Mesenchymal stem cell (in vitro differentiated cells and primary cell): ENCODE data around the gene LGSN.

Source experiments
- DNase-seq: peaks from one replicate; pipeline ENCODE4 v3.0.0-alpha.2; 2013
- H2AFZ ChIP-seq: one replicate; pipeline ENCODE4 v1.6.1; 2013; ENCODE audit warnings: low read depth, mild to moderate bottlenecking, control low read depth, inconsistent platforms, low read length, moderate library complexity
- H2AK5ac ChIP-seq: 2 replicates; pipeline ENCODE4 v1.6.1; 2013; ENCODE audit warnings: low read length, moderate library complexity, mild to moderate bottlenecking, inconsistent platforms; ENCODE audit not compliant: severe bottlenecking
- H2BK120ac ChIP-seq: one replicate; pipeline ENCODE4 v1.6.1; 2013; ENCODE audit warnings: low read depth, mild to moderate bottlenecking, inconsistent platforms, low read length, moderate library complexity
- H2BK12ac ChIP-seq, 2 experiments: one replicate each; pipeline ENCODE4 v1.6.1; 2013; ENCODE audit warnings: inconsistent platforms in 2 of 2, low read length in 2 of 2, mild to moderate bottlenecking in 2 of 2, moderate library complexity in 2 of 2, control low read depth in 1 of 2
- H2BK15ac ChIP-seq: one replicate; pipeline ENCODE4 v1.6.1; 2013; ENCODE audit warnings: mild to moderate bottlenecking, low read depth, inconsistent platforms; ENCODE audit not compliant: poor library complexity, severe bottlenecking
- H2BK5ac ChIP-seq: 2 replicates; pipeline ENCODE4 v1.6.1; 2013; ENCODE audit warnings: low read depth, mild to moderate bottlenecking, low read length, control low read depth, inconsistent platforms; ENCODE audit not compliant: poor library complexity, severe bottlenecking
- H3K14ac ChIP-seq, 2 experiments: one replicate each; pipeline ENCODE4 v1.6.1; 2013; ENCODE audit warnings: inconsistent platforms in 2 of 2, low read length in 2 of 2, control low read depth in 1 of 2, mild to moderate bottlenecking in 1 of 2, moderate library complexity in 1 of 2
- H3K18ac ChIP-seq, 2 experiments: one replicate each; pipeline ENCODE4 v1.6.1; 2013; ENCODE audit warnings: inconsistent platforms in 2 of 2, low read length in 2 of 2, control low read depth in 1 of 2, low read depth in 1 of 2, mild to moderate bottlenecking in 1 of 2
- H3K23ac ChIP-seq, 2 experiments: one replicate each; pipeline ENCODE4 v1.6.1; 2013; ENCODE audit warnings: inconsistent platforms in 2 of 2, low read length in 2 of 2, mild to moderate bottlenecking in 2 of 2, moderate library complexity in 2 of 2, control low read depth in 1 of 2
- H3K27ac ChIP-seq: 2 replicates; pipeline ENCODE4 v1.5.1; 2013; ENCODE audit warnings: mild to moderate bottlenecking, moderate library complexity, low read length, control low read depth, inconsistent platforms; ENCODE audit not compliant: poor library complexity, severe bottlenecking
- H3K27me3 ChIP-seq, 2 experiments: 2 replicates each; pipeline versions ENCODE4 v1.6.1 to v1.7.0; 2013; ENCODE audit warnings: low read length in 2 of 2, mild to moderate bottlenecking in 2 of 2, moderate library complexity in 2 of 2, control low read depth in 1 of 2, inconsistent platforms in 1 of 2; ENCODE audit not compliant: control insufficient read depth in 1 of 2, insufficient read depth in 1 of 2
- H3K36me3 ChIP-seq, 2 experiments: 2 replicates each; pipeline versions ENCODE4 v1.6.1 to v1.7.0; 2013; ENCODE audit warnings: low read length in 2 of 2, control low read depth in 1 of 2, inconsistent platforms in 1 of 2, low read depth in 1 of 2, mild to moderate bottlenecking in 1 of 2; ENCODE audit not compliant: insufficient read depth in 2 of 2, control insufficient read depth in 1 of 2
- H3K4ac ChIP-seq, 2 experiments: one replicate each; pipeline ENCODE4 v1.6.1; 2013; ENCODE audit warnings: inconsistent platforms in 2 of 2, low read length in 2 of 2, mild to moderate bottlenecking in 2 of 2, moderate library complexity in 2 of 2, control low read depth in 1 of 2, low read depth in 1 of 2
- H3K4me1 ChIP-seq: 2 replicates; pipeline ENCODE4 v1.6.1; 2013; ENCODE audit warnings: low read depth, low read length, control low read depth; ENCODE audit not compliant: control insufficient read depth, insufficient read depth
- H3K4me2 ChIP-seq: 2 replicates; pipeline ENCODE4 v1.6.1; 2013; ENCODE audit warnings: low read length, mild to moderate bottlenecking, inconsistent platforms; ENCODE audit not compliant: poor library complexity, severe bottlenecking
- H3K4me3 ChIP-seq, 2 experiments: 2 replicates each; pipeline versions ENCODE4 v1.5.1 to v1.7.0; 2013; ENCODE audit warnings: low read length in 2 of 2, mild to moderate bottlenecking in 2 of 2, control low read depth in 1 of 2, low read depth in 1 of 2; ENCODE audit not compliant: insufficient read depth in 1 of 2
- H3K79me1 ChIP-seq: replicated peaks from 2 replicates; pipeline ENCODE4 v1.6.1; 2013; ENCODE audit warnings: mild to moderate bottlenecking, control low read depth, low read length, inconsistent platforms; ENCODE audit not compliant: poor library complexity, severe bottlenecking
- H3K9ac ChIP-seq: 2 replicates; pipeline ENCODE4 v1.7.0; 2013; ENCODE audit warnings: mild to moderate bottlenecking, low read length, moderate library complexity
- H3K9me3 ChIP-seq: 2 replicates; pipeline ENCODE4 v1.7.0; 2013; ENCODE audit warnings: mild to moderate bottlenecking, low read length; ENCODE audit not compliant: control insufficient read depth
- H4K8ac ChIP-seq: one replicate; pipeline ENCODE4 v1.6.1; 2013; ENCODE audit warnings: inconsistent platforms, mild to moderate bottlenecking, low read length, moderate library complexity
- H4K91ac ChIP-seq: one replicate; pipeline ENCODE4 v1.6.1; 2013; ENCODE audit warnings: mild to moderate bottlenecking, low read length, inconsistent platforms
- WGBS: methylation state at CpG from one replicate; pipeline ENCODE4 v1.1.7; 2013; ENCODE audit warnings: mixed read lengths; 5-methylcytosine and 5-hydroxymethylcytosine counted together

Gene LGSN

GRCh38 chr6:63267828-63268227, 52.0 kb downstream of the LGSN start:
- H2AFZ ChIP-seq, result no peak overlapping the region
- no peak overlapping the region for H3K23ac ChIP-seq
- H3K4me2 ChIP-seq, result no peak overlapping the region
- H2BK120ac ChIP-seq, result no peak overlapping the region
- H3K4ac ChIP-seq, result no peak overlapping the region
- no peak overlapping the region for H3K27ac ChIP-seq
- no peaks in the 10 kb centered on the region for H3K9me3 ChIP-seq
- no peak overlapping the region for H3K4me3 ChIP-seq
- H3K27me3 ChIP-seq, result no peaks in the 10 kb centered on the region
- no peak overlapping the region for H2AK5ac ChIP-seq
- no peak overlapping the region for H2BK15ac ChIP-seq
- no peak overlapping the region for H2BK5ac ChIP-seq
- no peak overlapping the region for H2BK12ac ChIP-seq
- no peak overlapping the region for H3K18ac ChIP-seq
- no peak overlapping the region for H4K91ac ChIP-seq
- H3K36me3 ChIP-seq, result no peaks in the 10 kb centered on the region
- no peak for DNase-seq
- no peaks in the 10 kb centered on the region for H3K79me1 ChIP-seq
- no peak overlapping the region for H3K14ac ChIP-seq
- H3K4me1 ChIP-seq, result peaks cover 3% of the 10 kb centered on the region
- no peak overlapping the region for H4K8ac ChIP-seq
- H3K9ac ChIP-seq, result no peak overlapping the region
- 50% methylated on average over 1 of the region's 1 CpG for WGBS

DNA sequence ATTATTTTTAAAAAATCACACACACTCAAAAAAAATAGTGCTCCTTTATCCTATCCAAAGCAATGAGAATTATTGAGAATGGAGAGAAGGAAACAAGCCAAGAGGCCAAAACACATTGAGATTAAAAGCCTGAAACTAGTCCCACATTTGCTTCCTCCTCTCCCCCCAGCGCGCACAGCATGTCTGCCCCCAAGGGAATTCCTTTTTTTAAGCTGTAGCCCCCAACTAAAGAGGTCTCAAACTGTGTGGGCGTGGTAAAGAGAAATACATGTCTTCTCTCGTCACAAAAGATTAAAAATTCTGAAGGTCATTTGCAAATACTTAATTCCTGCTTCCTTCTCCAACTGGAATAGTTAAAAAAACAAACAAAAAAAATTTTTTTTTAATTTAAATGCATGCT, 52.7 kb downstream of the LGSN start:
- WGBS, result 63% methylated on average over 4 of the region's 4 CpGs
- Histone ChIP-seq H3K4me2 (no peak overlapping the region), H2AFZ (no peak overlapping the region), H2BK12ac (no peak overlapping the region), H3K18ac (no peak overlapping the region), H3K9me3 (no peaks in the 10 kb centered on the region), H3K36me3 (no peaks in the 10 kb centered on the region), H3K4ac (no peak overlapping the region), H3K9ac (no peak overlapping the region), H4K8ac (no peak overlapping the region), H3K27ac (no peak overlapping the region), H3K23ac (no peak overlapping the region), H4K91ac (no peak overlapping the region), H3K4me3 (no peak overlapping the region), H3K27me3 (no peaks in the 10 kb centered on the region), H3K79me1 (no peaks in the 10 kb centered on the region), H2BK120ac (no peak overlapping the region), H3K14ac (no peak overlapping the region), H2BK15ac (no peak overlapping the region), H2AK5ac (no peak overlapping the region), H3K4me1 (peaks cover 6% of the 10 kb centered on the region), H2BK5ac (no peak overlapping the region)
- no peak for DNase-seq

DNA sequence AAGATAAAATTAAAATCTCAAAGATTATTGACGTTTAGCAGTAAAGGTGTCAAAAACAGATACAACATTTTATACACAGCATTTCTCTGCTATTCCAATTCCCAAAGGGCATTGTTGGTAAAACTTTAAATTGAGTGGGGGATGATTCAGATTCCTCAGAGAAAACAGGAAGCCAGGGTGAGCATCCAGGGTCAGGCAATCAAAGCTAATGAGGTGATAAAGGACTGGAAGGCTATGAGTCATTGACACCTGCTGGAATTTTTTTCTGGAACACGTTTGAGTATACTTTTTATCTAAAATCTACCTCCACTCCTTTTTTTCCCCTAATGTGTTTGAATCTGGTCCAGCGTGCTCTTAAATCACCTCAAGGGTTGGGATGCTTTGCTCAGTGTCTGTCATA, 56.3 kb downstream of the LGSN start:
- Histone ChIP-seq H3K4me2 (no peak overlapping the region), H4K8ac (no peak overlapping the region), H4K91ac (no peak overlapping the region), H2BK15ac (no peak overlapping the region), H3K9ac (no peak overlapping the region), H3K4ac (no peak overlapping the region), H3K14ac (no peak overlapping the region), H2BK120ac (no peak overlapping the region), H3K4me3 (no peak overlapping the region), H3K9me3 (no peaks in the 10 kb centered on the region), H2BK5ac (no peak overlapping the region), H3K79me1 (no peaks in the 10 kb centered on the region), H3K36me3 (no peaks in the 10 kb centered on the region), H2AFZ (no peak overlapping the region), H3K27ac (no peak overlapping the region), H2BK12ac (no peak overlapping the region), H3K18ac (no peak overlapping the region), H3K4me1 (peaks cover 6% of the 10 kb centered on the region), H3K23ac (no peak overlapping the region), H2AK5ac (no peak overlapping the region), H3K27me3 (no peaks in the 10 kb centered on the region)
- no CpG with 5 or more reads among the region's 3 CpGs for WGBS
- DNase-seq, result no peak

DNA sequence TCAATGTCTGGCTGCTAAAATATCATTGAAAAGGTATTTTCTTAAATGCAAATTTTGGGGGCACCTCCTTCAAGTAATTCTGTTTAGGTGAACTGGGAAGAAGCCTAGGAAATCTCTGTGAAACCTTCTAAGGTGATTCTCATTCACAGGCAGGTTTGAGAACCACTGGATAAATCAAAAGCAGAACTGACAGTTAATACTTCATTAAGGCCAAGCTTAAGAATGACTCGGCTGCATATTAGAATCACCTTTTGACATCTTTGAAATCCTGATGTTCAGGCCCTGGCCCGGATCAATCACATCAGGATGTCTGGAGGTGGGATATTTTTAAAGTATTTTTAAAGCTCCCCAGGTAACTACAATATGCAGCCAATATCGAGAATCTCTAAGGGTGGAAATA, 58.0 kb downstream of the LGSN start:
- H3K4me1 ChIP-seq, result peaks cover 6% of the 10 kb centered on the region
- H2AK5ac ChIP-seq, result no peak overlapping the region
- no peak for DNase-seq
- no peak overlapping the region for H2BK12ac ChIP-seq
- H3K4me2 ChIP-seq, result no peak overlapping the region
- H3K27me3 ChIP-seq, result no peaks in the 10 kb centered on the region
- H2BK120ac ChIP-seq, result no peak overlapping the region
- no peak overlapping the region for H4K91ac ChIP-seq
- no peak overlapping the region for H3K9ac ChIP-seq
- no peak overlapping the region for H3K4ac ChIP-seq
- no peak overlapping the region for H3K27ac ChIP-seq
- H2AFZ ChIP-seq, result no peak overlapping the region
- H2BK5ac ChIP-seq, result no peak overlapping the region
- no peaks in the 10 kb centered on the region for H3K36me3 ChIP-seq
- H3K18ac ChIP-seq, result no peak overlapping the region
- 50% methylated on average over 2 of the region's 3 CpGs for WGBS
- H4K8ac ChIP-seq, result no peak overlapping the region
- no peak overlapping the region for H3K4me3 ChIP-seq
- H3K14ac ChIP-seq, result no peak overlapping the region
- H3K9me3 ChIP-seq, result no peaks in the 10 kb centered on the region
- no peaks in the 10 kb centered on the region for H3K79me1 ChIP-seq
- no peak overlapping the region for H3K23ac ChIP-seq
- H2BK15ac ChIP-seq, result no peak overlapping the region
